Measurements from ENCODE around the gene THSD7B.

DNA sequence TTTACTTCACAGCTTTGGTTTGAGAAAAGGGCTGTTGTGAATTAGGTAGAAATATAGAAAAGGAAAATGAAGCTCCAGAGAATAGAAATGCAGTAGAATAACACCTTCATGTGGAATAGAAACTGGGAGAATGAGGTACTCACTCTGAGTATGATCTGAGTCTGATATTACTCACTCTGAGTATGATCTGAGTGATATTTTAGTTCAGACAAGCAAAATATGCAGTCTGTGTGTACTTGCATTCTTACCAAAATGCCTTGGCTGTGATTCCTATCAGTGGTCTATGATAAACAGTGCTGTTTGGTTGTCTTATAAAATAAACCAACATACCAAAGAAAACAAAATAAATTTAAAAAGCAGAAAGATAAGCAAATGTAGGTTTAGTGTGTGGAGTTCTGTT, 487.6 kb downstream of the THSD7B start:
- TF ChIP-seq POLR2AphosphoS5 (IDR thresholded peaks at IDR 0.05; ENCODE audit: borderline replicate concordance, low read depth, low read length) (no peak), EZH2 (IDR thresholded peaks at IDR 0.05) (no peak), FOXP2 (optimal IDR thresholded peaks at IDR 0.05; ENCODE audit: control extremely low read depth, extremely low read length, insufficient read depth) (no peak)
